Calu3 (cell line): ENCODE measurements around the gene LIPC. TPM values are rescaled to one million over a fixed set of nuclear protein-coding genes. Genes with fewer than 3 reads are reported as not detected.

Experiments used
- BruUV-seq: library from RNA; stranded (reverse); fragments of 400-500 nt; replicated peaks from 2 replicates; lab custom pipeline; 2021; lab: Mats Ljungman, UMichigan
- CTCF ChIA-PET: fragments of 300-600 bp; sonication (Branson Sonifier 250); formaldehyde crosslinking; loops from one replicate; lab custom pipeline; 2022; ENCODE audit warnings: antibody characterized with exemption; lab: Charles Lee
- DNase-seq: peaks from one replicate; pipeline ENCODE4 v3.0.0; 2022
- H3K27ac Mint-ChIP-seq: one replicate; pipeline ENCODE4 v1.8.0; 2022; ENCODE audit warnings: mixed read lengths; ENCODE audit not compliant: unreplicated experiment
- H3K27me3 Mint-ChIP-seq: one replicate; pipeline ENCODE4 v1.8.0; 2022; ENCODE audit warnings: mixed read lengths; ENCODE audit not compliant: unreplicated experiment
- H3K36me3 Mint-ChIP-seq: one replicate; pipeline ENCODE4 v1.8.0; 2022; ENCODE audit warnings: mild to moderate bottlenecking, moderate library complexity, mixed read lengths; ENCODE audit not compliant: insufficient read depth, unreplicated experiment
- H3K4me1 Mint-ChIP-seq: one replicate; pipeline ENCODE4 v1.8.0; 2022; ENCODE audit warnings: mild to moderate bottlenecking, low read depth, mixed read lengths; ENCODE audit not compliant: unreplicated experiment
- H3K4me3 Mint-ChIP-seq: one replicate; pipeline ENCODE4 v1.8.0; 2022; ENCODE audit warnings: mild to moderate bottlenecking, low read depth, moderate library complexity, mixed read lengths; ENCODE audit not compliant: unreplicated experiment
- H3K9me3 Mint-ChIP-seq: one replicate; pipeline ENCODE4 v1.8.0; 2022; ENCODE audit warnings: low read depth, mixed read lengths; ENCODE audit not compliant: unreplicated experiment
- CTCF ChIP-seq: fragments of 200-600 bp; IDR thresholded peaks from one replicate; pipeline ENCODE4 v1.8.0; 2022; ENCODE audit warnings: antibody characterized with exemption; ENCODE audit not compliant: unreplicated experiment
- intact Hi-C: fragments of 100-400 bp; cut with micrococcal nuclease; formaldehyde crosslinking; loops from one replicate; pipeline ENCODE4 v1.10.0; 2022; ENCODE audit not compliant: unreplicated experiment
- total RNA-seq: library from RNA; stranded (reverse); gene quantifications from 2 replicates; pipeline ENCODE4 v1.2.3, GENCODE V29; 2022

LIPC gene
- total RNA-seq, 1 experiment from 2014 or later, result not detected

- peaks cover 72% of the 10 kb centered on the region for H3K4me1 Mint-ChIP-seq
- H3K27me3 Mint-ChIP-seq, result no peaks in the 10 kb centered on the region
- no peak overlapping the region for H3K27ac Mint-ChIP-seq
- BruUV-seq, result no TSS peak
- TF ChIP-seq CTCF, result no peak
- no peak for DNase-seq
- CTCF ChIA-PET, result no interaction called here
- peaks cover 40% of the 10 kb centered on the region for H3K36me3 Mint-ChIP-seq
- intact Hi-C loops, result no loop called here
- no peak overlapping the region for H3K4me3 Mint-ChIP-seq
- H3K9me3 Mint-ChIP-seq, result peaks cover 2% of the 10 kb centered on the region
These were observed 176.9 kb downstream of the LIPC start for GRCh38 chr15:58608711-58609110.

- Mint-ChIP-seq H3K4me1 (peaks cover 41% of the 10 kb centered on the region), H3K9me3 (peaks cover 10% of the 10 kb centered on the region), H3K27me3 (no peaks in the 10 kb centered on the region), H3K27ac (peak overlapping the region; percentile 60), H3K4me3 (peak overlapping the region; percentile 7), H3K36me3 (peaks cover 44% of the 10 kb centered on the region)
- no TSS peak for BruUV-seq
- CTCF ChIA-PET, result interaction anchor here (0.6 kb wide), 1 partner anchor 439 kb away, joined by 4 read pairs; no protein-coding TSS in a partner anchor
- no peak for TF ChIP-seq CTCF
- intact Hi-C loops, result no loop called here
- peak; percentile 15 for DNase-seq
These were observed 180.2 kb downstream of the LIPC start for GRCh38 chr15:58611731-58612676.

- Mint-ChIP-seq H3K27ac (no peak overlapping the region), H3K9me3 (peaks cover 18% of the 10 kb centered on the region), H3K4me1 (peaks cover 19% of the 10 kb centered on the region), H3K4me3 (no peak overlapping the region), H3K27me3 (no peaks in the 10 kb centered on the region), H3K36me3 (peaks cover 53% of the 10 kb centered on the region)
- CTCF ChIA-PET, result no interaction called here
- intact Hi-C loops, result no loop called here
- TF ChIP-seq CTCF, result no peak
- no peak for DNase-seq
- BruUV-seq, result no TSS peak
These were observed 184.4 kb downstream of the LIPC start for GRCh38 chr15:58616171-58616570.
